ENCODE results near the gene IL33.
"Not testable (repeated sequence)": the region's sequence is repeated elsewhere in the genome, so short reads cannot be mapped to it uniquely, and the experiment has no call there.

The IL33 gene

DNA sequence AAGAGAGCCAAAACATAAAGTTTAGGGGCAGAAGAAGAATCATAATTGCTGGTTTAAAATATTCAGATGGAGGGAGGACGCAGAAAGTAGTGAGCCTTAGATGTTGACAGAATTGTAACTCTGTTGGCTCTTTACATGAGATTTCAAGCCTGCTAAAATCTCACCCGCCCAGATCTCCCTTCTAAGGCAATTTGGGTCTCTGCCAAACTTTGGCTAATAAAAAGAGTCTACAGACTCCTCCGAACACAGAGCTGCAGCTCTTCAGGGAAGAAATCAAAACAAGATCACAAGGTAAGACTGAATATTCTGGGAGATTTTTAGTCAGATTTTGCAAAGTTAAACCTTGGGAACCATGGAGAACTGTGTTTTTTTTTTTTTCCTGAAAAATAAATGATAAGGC, at the start of gene IL33:
TSS of gene IL33 (plus strand) at position 246 of the 400 bp plus-strand sequence. CDS start 25,888 bp downstream, outside the sequence.
- DNase-seq: no peak

DNA sequence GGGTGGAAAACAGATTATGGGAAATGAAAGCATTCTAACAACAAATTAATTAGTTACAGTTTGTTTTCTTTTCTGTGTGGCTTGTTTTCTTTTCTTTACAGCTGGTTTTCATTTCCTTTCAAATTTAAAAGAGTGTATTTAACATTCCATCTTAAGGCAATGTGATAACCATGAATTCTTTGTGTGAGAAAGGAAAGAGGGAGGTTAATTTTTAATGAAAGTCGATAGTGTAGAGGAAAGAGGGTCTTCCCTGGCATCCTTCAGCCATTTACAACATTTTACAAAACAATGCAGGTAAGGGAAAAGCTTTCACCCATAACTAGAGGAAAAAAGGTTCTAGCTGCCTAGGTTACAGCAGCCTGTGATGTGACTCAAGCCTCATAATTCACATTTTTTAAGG, 43.9 kb upstream of the IL33 start:
- DNase-seq: no peak

- DNase-seq: no peak
Measured at GRCh38 chr9:6173914-6174313, 41.7 kb upstream of the IL33 start.

- not testable (repeated sequence) for DNase-seq
Measured at GRCh38 chr9:6182549-6183226, 32.9 kb upstream of the IL33 start.

DNA sequence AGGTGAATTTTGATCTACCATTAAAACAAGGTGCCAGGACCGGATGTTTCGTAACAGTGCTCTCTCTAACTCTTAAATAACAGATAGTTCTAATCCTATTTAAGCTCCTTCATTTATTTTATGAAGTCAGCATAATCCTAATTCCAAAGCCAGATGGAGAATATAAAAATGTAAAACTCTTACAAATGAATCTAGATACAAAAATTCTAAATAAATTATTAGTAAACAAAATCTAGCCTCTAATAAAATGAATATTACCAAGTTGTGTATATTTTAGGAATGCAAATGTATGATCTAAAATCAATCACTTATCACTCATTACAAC, 32.4 kb upstream of the IL33 start:
- DNase-seq: no peak

DNA sequence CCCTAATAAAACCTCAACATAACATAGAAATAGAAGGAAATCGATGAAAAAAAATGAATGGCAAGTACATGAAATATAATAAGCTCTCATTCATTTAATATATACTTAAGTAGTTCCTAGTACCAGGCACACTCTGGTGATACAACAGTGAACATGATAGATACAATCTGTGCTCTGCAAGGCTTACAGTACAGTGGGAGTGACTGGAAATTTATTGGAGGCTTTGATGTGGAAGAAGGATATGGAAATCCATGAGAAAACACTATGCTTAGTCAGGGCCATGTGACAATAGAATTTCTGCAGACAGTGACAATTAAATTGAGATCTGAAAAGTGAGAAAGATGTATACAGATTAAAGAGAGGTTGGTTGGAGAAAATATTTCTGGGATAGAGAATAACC, 32.0 kb upstream of the IL33 start:
- no peak for DNase-seq

DNA sequence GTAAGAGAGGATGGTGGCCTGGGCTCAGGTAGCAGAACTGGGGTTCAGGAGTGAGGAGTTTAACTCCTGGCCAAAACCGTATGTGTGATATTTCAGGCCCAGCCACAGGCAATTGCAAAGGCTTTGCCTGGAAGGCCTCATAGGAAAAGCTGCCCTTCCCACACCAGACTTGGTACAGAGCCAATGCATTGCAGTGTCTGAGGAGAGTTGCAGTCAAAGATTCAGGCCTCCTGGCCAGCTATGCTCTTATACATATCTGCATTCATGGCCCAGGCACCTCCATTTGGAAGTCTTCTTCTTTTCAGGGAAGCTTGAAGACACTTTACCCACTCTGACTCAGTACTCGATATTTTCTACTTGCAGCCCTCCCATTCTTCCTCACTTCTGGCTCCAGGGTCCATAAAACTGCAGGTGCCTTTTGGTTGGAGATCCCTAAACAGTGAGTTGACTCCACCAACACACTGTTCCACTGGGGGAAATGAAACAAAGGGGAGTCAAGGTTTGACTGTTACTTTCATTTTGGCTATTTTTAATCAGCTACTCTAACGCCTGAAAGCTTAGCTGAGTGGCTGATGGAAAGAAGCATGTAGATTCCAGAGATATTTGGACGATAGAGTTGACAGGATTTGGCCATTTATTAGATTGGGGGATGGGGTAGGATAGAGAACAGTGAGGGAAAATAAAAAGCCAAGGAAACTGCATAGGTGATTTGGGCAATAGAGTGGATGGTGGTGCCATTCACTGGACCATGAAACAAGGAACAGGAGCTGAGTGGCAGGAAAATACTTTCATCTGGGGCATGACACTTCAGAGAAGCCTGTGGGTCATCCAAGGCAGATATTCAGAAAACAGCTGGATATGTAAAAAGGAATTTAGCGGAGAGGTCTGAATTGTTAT, 30.6 kb upstream of the IL33 start:
- no peak for DNase-seq

DNA sequence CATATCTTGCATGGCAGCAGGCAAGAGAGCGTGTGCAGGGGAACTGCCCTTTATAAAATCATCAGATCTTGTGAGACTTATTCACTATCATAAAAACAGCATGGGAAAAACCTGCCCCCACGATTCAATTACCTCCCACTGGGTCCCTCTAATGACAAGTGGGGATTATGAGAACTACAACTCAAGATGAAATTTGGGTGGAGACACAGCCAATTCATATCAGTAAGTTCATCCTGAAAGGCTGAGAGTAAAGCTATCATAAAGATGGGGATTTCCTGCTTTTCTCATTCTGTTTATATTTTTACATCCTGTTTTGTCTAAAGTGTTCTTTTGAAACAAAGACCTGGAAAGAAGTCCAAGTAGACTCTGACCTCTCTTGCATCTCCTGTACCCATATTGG, 28.9 kb upstream of the IL33 start:
- no peak for DNase-seq

- no peak for DNase-seq
Measured at GRCh38 chr9:6187272-6187671, 28.3 kb upstream of the IL33 start.

DNA sequence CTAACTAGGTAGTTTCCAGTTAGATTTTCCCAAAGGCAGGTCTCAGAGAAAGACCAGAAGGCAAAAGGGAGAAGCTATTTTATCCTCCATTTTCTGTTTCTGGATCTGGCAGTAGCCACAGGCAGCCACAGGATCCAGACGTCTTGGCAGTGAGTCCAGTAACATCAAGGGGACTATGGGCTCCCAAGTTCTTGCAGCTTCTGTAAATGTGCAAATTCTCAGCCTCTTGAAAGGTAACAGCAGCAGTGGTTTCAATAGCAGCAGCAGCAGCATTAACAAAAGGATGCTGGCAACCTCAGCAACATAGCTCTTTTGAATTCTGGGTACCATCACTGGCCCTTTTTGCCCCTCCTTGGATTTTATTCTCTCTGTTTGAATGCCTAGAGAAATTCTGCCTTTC, 27.1 kb upstream of the IL33 start:
- DNase-seq: no peak

GRCh38 chr9:6188906-6189305, 26.7 kb upstream of the IL33 start:
- no peak for DNase-seq

GRCh38 chr9:6194934-6195333, 20.7 kb upstream of the IL33 start:
- no peak for DNase-seq

DNA sequence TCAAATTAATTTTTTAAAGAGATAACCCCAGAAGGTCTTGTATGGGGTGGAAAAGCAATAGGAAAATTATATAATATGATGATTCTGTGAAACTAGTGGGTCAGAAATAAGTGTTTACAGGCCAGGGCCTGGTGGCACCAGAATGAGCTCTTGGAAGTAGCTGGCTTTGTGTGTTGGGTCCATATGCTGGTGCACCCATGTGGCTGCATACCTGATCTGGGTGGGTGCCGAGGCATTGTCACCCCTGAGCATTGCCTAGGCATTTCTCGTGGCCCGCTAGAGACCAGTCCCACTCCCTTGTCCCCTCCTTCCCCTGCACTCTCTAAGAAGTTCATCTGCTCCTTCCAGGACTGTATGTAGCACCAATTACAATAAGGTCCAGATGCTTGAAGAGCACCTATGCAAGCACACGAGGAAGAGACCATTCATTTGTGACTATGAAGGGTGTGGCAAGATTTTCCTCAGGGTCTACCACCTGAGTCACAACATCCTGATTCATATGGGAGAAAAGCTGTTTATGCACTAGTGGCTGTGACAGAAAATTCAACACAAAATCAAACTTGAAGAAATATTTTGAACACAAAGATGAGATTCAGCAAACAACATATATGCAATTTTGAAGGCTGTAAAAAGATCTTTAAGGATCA, 19.8 kb upstream of the IL33 start:
- no peak for DNase-seq

- no peak for DNase-seq
Measured at GRCh38 chr9:6197330-6197729, 18.3 kb upstream of the IL33 start.

- DNase-seq: no peak
Measured at GRCh38 chr9:6198251-6198650, 17.4 kb upstream of the IL33 start.

DNA sequence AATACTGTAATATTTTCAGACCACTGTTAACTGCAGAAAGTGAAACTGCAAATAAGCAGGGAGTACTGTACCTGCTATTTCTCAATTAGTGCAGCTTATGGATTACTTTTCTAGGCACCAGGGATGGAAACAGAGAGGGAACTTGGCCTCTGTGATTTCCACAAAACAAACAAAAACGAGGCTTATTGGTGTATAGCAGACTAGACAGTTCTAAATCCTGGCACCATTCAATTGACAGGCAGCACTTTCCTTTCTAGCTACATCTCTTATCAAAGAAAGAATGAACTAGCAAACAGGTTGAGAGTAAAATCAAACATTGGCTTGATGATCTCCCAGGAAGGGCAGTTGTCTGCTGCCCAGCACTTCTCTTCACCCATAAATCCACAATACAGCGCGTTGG, 16.0 kb upstream of the IL33 start:
- no peak for DNase-seq

DNA sequence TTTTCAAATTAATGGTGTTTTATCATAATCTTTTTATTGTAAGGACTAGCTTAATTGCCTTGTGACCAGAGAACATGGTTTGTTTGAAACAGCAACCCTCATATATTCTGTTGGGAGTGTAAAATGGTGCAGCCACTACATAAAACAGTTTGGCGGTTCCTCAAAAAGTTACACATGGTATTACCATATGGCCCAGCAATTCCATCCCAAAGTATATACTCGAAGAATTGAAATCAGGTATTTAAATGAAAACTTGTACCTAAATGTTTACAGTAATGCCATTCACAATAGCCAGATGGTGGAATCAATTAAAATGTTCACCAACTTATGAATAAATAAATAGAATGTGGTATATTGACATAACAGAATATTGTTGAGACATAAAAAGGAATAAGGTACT, 14.8 kb upstream of the IL33 start:
- no peak for DNase-seq

DNA sequence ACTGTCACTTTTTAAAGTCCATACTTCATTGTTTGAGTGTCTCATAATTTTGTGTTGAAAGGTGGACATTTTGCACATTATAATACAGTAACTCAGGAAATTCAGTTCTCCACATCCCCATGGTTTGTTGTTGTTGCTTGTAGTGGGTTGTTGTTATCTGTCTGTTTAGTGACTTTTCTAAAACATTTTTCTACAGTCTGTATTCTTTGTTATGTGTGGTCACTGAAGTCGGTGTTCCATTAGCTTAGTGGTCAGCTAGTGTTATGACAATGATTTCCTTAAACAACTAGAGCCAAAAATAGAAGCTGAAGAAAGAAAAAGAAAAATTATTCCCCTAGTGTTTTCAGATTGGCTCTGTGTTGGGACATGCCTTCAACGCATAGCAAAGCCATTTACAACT, 5.6 kb upstream of the IL33 start:
- no peak for DNase-seq

GRCh38 chr9:6212722-6213375, 2.8 kb upstream of the IL33 start:
- DNase-seq: no peak

DNA sequence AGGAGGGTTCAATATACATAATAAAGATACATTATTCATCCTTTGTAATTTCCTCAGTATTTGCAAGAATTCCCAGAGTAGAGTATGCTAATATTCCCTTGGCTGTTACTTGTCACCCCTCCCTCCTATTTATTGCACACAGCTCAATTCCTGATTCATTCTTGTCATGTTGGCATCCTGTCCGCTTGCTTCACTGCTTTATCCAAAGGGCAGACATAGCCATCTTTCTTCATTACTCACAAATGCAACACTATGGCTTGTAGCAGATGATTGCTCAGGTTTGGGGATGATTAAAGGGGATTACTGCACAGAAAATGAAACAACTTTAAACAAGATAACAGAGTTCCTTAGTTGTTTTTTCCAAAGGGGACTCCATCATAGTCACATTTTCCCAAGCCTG, 1.2 kb upstream of the IL33 start:
- no peak for DNase-seq

- no peak for DNase-seq
Measured at GRCh38 chr9:6214903-6215302, 704 bp upstream of the IL33 start.

GRCh38 chr9:6216002-6216401, 395 bp downstream of the IL33 start:
- no peak for DNase-seq

DNA sequence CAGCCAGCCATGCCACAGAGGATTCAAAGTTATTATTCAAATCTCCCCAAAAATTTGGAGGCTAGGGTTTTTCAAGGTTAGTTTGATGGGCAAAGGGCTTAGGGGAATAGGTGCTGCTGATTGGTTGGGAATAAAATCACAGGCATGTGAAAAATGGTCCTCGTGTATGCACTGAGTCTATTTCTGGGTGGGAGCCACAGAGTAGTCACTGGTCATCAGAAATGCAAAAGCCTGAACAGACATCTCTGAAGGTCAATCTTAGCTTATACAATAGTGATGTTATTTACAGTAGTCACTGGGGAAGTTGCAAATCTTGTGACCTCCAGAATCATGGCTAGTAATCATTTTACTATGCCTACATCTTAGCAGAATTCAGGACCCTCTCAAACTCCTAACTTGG, 1.3 kb downstream of the IL33 start:
- DNase-seq: no peak

- DNase-seq: no peak
Measured at GRCh38 chr9:6218099-6218502, 2.5 kb downstream of the IL33 start.
